HL-60 (cell line): Measurements from ENCODE around the gene DDX59.

ENCODE experiments used
- DNase-seq, 2 experiments: peaks; one replicate each; pipeline ENCODE4 v3.0.0-alpha.2; 2010 to 2020; ENCODE audit warnings: low read depth in 1 of 2, low spot score in 1 of 2
- H3K27ac ChIP-seq: fragments of 250-450 bp; sonication (Bioruptor Pico); replicated peaks from 2 replicates; pipeline ENCODE4 v1.5.1; 2020; ENCODE audit warnings: mild to moderate bottlenecking, moderate library complexity
- H3K27me3 ChIP-seq: fragments of 250-450 bp; sonication (Bioruptor Pico); 2 replicates; pipeline ENCODE4 v1.5.1; 2021; ENCODE audit warnings: mild to moderate bottlenecking, moderate library complexity; ENCODE audit not compliant: insufficient read depth, poor library complexity, severe bottlenecking
- H3K4me3 ChIP-seq: replicated peaks from 2 replicates; pipeline ENCODE4 v1.5.1; 2011; ENCODE audit warnings: mild to moderate bottlenecking, control low read depth, low read length; ENCODE audit not compliant: insufficient read depth
- CTCF ChIP-seq: IDR thresholded peaks from one replicate; pipeline ENCODE4 v1.5.1; 2011; ENCODE audit warnings: low read length, control low read depth, inconsistent platforms; ENCODE audit not compliant: insufficient read depth
- GABPA ChIP-seq: IDR thresholded peaks from 2 replicates; pipeline ENCODE4 v1.6.1; 2012; ENCODE audit warnings: low read depth
- POLR2AphosphoS5 ChIP-seq: IDR thresholded peaks from 2 replicates; pipeline ENCODE4 v1.6.1; 2012; ENCODE audit warnings: low read depth
- REST ChIP-seq: IDR thresholded peaks from 2 replicates; pipeline ENCODE4 v1.6.1; 2012; ENCODE audit warnings: low read depth; ENCODE audit not compliant: insufficient replicate concordance
- SPI1 ChIP-seq: IDR thresholded peaks from 2 replicates; pipeline ENCODE4 v1.6.1; 2012; ENCODE audit warnings: low read depth, mild to moderate bottlenecking, borderline replicate concordance

DDX59 gene

GRCh38 chr1:200706111-200706814 lies 36.6 kb upstream of the DDX59 start:
- H3K27ac ChIP-seq: no peak overlapping the region
- no peaks in the 10 kb centered on the region for H3K27me3 ChIP-seq
- TF ChIP-seq GABPA (no peak), POLR2AphosphoS5 (no peak), REST (no peak), SPI1 (no peak), CTCF (no peak)
- H3K4me3 ChIP-seq: no peak overlapping the region
- DNase-seq: no peak

- no peak overlapping the region for H3K27ac ChIP-seq
- no peak for DNase-seq
- TF ChIP-seq SPI1 (no peak), GABPA (no peak), POLR2AphosphoS5 (no peak)
Measured at GRCh38 chr1:200704986-200705500, 35.3 kb upstream of the DDX59 start.

GRCh38 chr1:200699871-200700270 lies 30.2 kb upstream of the DDX59 start:
- peak in 1 of 2 experiments; percentile 38 for DNase-seq
- no peak overlapping the region for H3K4me3 ChIP-seq
- TF ChIP-seq SPI1 (peak; percentile 58; the same call in 1 of the 2 replicates), POLR2AphosphoS5 (no peak)
- no peaks in the 10 kb centered on the region for H3K27me3 ChIP-seq
- H3K27ac ChIP-seq: no peak overlapping the region

More at GRCh38 chr1:200704986-200705500, 35.3 kb upstream of the DDX59 start:
- Histone ChIP-seq H3K4me3 (no peak overlapping the region), H3K27me3 (no peaks in the 10 kb centered on the region)

GRCh38 chr1:200694738-200695137 lies 25.0 kb upstream of the DDX59 start:
- no peak for TF ChIP-seq GABPA
- TF ChIP-seq CTCF: no peak
- no peak for TF ChIP-seq SPI1
- TF ChIP-seq POLR2AphosphoS5: no peak
- TF ChIP-seq REST: no peak
- DNase-seq: no peak
- H3K27ac ChIP-seq: no peak overlapping the region
- H3K27me3 ChIP-seq: no peaks in the 10 kb centered on the region
- no peak overlapping the region for H3K4me3 ChIP-seq
